Right atrium auricular region (tissue), 2 donors: ENCODE results near the gene AAGAB. TPM values are rescaled to one million over a fixed set of nuclear protein-coding genes. Genes with fewer than 3 reads are reported as not detected.

Experiments
- DNase-seq: peaks from one replicate; pipeline ENCODE4 v3.0.0-alpha.2; 2019; ENCODE audit warnings: low spot score
- H3K27ac ChIP-seq, 2 donors: fragments of 200-600 bp; sonication (generic); 1 replicate in 1 of 2; 2 replicates in 1 of 2; pipeline ENCODE4 v1.5.1; 2016 to 2019
- H3K27me3 ChIP-seq, 2 donors: fragments of 200-600 bp; sonication (generic); one replicate each; pipeline versions ENCODE4 v1.5.1 to v1.6.0; 2017 to 2019
- H3K36me3 ChIP-seq: fragments of 200-600 bp; sonication (generic); one replicate; pipeline ENCODE4 v1.5.1; 2016
- H3K4me1 ChIP-seq, 2 donors: fragments of 200-600 bp; sonication (generic); one replicate each; pipeline versions ENCODE4 v1.5.1 to v1.6.0; 2017 to 2019
- H3K4me3 ChIP-seq, 2 donors: fragments of 200-600 bp; sonication (generic); 1 replicate in 1 of 2; 2 replicates in 1 of 2; pipeline ENCODE4 v1.5.1; 2017 to 2019; ENCODE audit warnings: mild to moderate bottlenecking in 1 of 2, moderate library complexity in 1 of 2
- H3K9me3 ChIP-seq, 2 donors: fragments of 200-600 bp; sonication (generic); one replicate each; pipeline ENCODE4 v1.5.1; 2019
- CTCF ChIP-seq, 2 donors: fragments of 200-600 bp; sonication (generic); IDR thresholded peaks; one replicate each; pipeline ENCODE4 v1.5.1; 2019; ENCODE audit warnings: antibody characterized with exemption in 2 of 2
- total RNA-seq, 2 donors: library from RNA; depleted of rRNA; stranded (reverse); fragments of >200 nt; gene quantifications; one replicate each; pipeline ENCODE4 v1.1.0, GENCODE V29; 2016

AAGAB gene
- total RNA-seq, 2 donors from 2014 or later: 12.6 to 20.4 TPM

- H3K4me1 ChIP-seq: peaks cover 0 to 63% of the 10 kb centered on the region in 2 donors
- TF ChIP-seq CTCF (IDR thresholded peaks at IDR 0.05): peak in 1 of 2 donors; percentile 37
- H3K27ac ChIP-seq: peak overlapping the region; percentile 44 to 67
- no peaks in the 10 kb centered on the region for H3K9me3 ChIP-seq
- no peak overlapping the region for H3K4me3 ChIP-seq
- H3K36me3 ChIP-seq: peaks cover 32% of the 10 kb centered on the region
- DNase-seq: no peak
- H3K27me3 ChIP-seq: no peaks in the 10 kb centered on the region
Measured at GRCh38 chr15:67164811-67165253, 89.6 kb downstream of the AAGAB start.

- Histone ChIP-seq H3K4me3 (no peak overlapping the region), H3K27me3 (no peaks in the 10 kb centered on the region), H3K27ac (peak overlapping the region; percentile 44 to 67), H3K36me3 (peaks cover 32% of the 10 kb centered on the region), H3K4me1 (peaks cover 0 to 63% of the 10 kb centered on the region in 2 donors), H3K9me3 (no peaks in the 10 kb centered on the region)
- TF ChIP-seq CTCF (IDR thresholded peaks at IDR 0.05): no peak
- DNase-seq: no peak
Measured at GRCh38 chr15:67164401-67164791, 90.1 kb downstream of the AAGAB start.

- Histone ChIP-seq H3K4me1 (peaks cover 0 to 66% of the 10 kb centered on the region in 2 donors), H3K27me3 (no peaks in the 10 kb centered on the region), H3K36me3 (peaks cover 25% of the 10 kb centered on the region), H3K4me3 (no peak overlapping the region), H3K27ac (no peak overlapping the region), H3K9me3 (no peaks in the 10 kb centered on the region)
- no peak for DNase-seq
- no peak for TF ChIP-seq CTCF (IDR thresholded peaks at IDR 0.05)
Measured at GRCh38 chr15:67163180-67163579, 91.3 kb downstream of the AAGAB start.

GRCh38 chr15:67161881-67162280 is 92.6 kb downstream of the AAGAB start:
- Histone ChIP-seq H3K9me3 (no peaks in the 10 kb centered on the region), H3K27ac (no peak overlapping the region), H3K4me3 (no peak overlapping the region), H3K36me3 (peaks cover 21% of the 10 kb centered on the region), H3K4me1 (peaks cover 0 to 63% of the 10 kb centered on the region in 2 donors), H3K27me3 (no peaks in the 10 kb centered on the region)
- DNase-seq: no peak
- no peak for TF ChIP-seq CTCF (IDR thresholded peaks at IDR 0.05)

GRCh38 chr15:67161412-67161811 is 93.0 kb downstream of the AAGAB start:
- peaks cover 0 to 58% of the 10 kb centered on the region in 2 donors for H3K4me1 ChIP-seq
- no peak for DNase-seq

More at GRCh38 chr15:67161412-67161811, 93.0 kb downstream of the AAGAB start:
- no peaks in the 10 kb centered on the region for H3K27me3 ChIP-seq
- no peak overlapping the region for H3K4me3 ChIP-seq
- no peaks in the 10 kb centered on the region for H3K9me3 ChIP-seq
- TF ChIP-seq CTCF (IDR thresholded peaks at IDR 0.05): no peak
- H3K27ac ChIP-seq: no peak overlapping the region
- peaks cover 16% of the 10 kb centered on the region for H3K36me3 ChIP-seq
